Measurements from ENCODE around the gene SLC26A1. TPM values are rescaled to one million over a fixed set of nuclear protein-coding genes. Genes with fewer than 3 reads are reported as not detected.

Gene SLC26A1
- total RNA-seq, 1 donor from 2014 or later, result 2.9 TPM

DNA sequence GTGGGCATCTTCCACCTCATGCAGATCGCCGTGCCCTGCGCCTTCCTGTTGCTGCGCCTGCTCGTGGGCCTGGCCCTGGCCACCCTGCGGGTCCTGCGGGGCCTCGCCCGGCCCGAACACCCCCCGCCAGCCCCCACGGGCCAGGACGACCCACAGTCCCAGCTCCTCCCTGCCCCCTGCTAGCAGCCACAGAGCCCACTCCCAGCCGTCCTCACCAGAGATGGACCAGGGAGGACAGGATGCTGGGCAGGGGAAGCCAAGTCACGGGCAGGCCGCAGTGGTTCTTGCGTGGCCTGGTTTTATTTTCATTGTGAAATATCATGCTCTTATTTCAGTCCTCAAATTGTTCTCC, 34.9 kb downstream of the SLC26A1 start:
- Histone ChIP-seq H3K9me3 (no peaks in the 10 kb centered on the region), H3K4me1 (peaks cover 15% of the 10 kb centered on the region), H3K36me3 (peaks cover 0 to 42% of the 10 kb centered on the region in 2 donors), H3K27me3 (no peaks in the 10 kb centered on the region), H3K4me3 (no peak overlapping the region), H3K27ac (no peak overlapping the region)
- intact Hi-C loops (cut with DNase I), result no loop called here
- no peak for DNase-seq (ENCODE audit: extremely low spot score in 2 of 2)
- TF ChIP-seq, protein P1, sequence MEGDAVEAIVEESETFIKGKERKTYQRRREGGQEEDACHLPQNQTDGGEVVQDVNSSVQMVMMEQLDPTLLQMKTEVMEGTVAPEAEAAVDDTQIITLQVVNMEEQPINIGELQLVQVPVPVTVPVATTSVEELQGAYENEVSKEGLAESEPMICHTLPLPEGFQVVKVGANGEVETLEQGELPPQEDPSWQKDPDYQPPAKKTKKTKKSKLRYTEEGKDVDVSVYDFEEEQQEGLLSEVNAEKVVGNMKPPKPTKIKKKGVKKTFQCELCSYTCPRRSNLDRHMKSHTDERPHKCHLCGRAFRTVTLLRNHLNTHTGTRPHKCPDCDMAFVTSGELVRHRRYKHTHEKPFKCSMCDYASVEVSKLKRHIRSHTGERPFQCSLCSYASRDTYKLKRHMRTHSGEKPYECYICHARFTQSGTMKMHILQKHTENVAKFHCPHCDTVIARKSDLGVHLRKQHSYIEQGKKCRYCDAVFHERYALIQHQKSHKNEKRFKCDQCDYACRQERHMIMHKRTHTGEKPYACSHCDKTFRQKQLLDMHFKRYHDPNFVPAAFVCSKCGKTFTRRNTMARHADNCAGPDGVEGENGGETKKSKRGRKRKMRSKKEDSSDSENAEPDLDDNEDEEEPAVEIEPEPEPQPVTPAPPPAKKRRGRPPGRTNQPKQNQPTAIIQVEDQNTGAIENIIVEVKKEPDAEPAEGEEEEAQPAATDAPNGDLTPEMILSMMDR (IDR thresholded peaks at IDR 0.05), result no peak
- TF ChIP-seq POLR2AphosphoS5 (IDR thresholded peaks at IDR 0.05; ENCODE audit: insufficient read depth in 1 of 2, low read depth in 1 of 2) (no peak), POLR2A (IDR thresholded peaks at IDR 0.05) (no peak)

DNA sequence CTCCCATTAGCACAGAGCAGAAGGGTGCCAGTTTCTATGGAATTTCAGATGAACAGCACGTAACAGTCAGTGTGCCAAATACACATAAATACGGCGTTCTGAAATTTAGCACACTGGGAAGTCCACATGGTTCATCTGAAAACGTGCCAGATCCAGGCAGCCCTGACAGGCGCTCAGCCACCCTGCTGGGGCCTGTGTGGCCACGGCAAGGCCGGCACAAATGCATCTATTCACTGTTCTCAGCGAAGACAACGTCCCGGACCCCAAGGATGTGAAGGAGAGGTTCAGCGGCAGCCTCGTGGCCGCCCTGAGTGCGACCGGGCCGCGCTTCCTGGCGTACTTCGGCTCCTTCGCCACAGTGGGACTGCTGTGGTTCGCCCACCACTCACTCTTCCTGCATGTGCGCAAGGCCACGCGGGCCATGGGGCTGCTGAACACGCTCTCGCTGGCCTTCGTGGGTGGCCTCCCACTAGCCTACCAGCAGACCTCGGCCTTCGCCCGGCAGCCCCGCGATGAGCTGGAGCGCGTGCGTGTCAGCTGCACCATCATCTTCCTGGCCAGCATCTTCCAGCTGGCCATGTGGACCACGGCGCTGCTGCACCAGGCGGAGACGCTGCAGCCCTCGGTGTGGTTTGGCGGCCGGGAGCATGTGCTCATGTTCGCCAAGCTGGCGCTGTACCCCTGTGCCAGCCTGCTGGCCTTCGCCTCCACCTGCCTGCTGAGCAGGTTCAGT, 35.5 kb downstream of the SLC26A1 start:
- Histone ChIP-seq H3K27ac (no peak overlapping the region), H3K4me3 (no peak overlapping the region), H3K4me1 (peaks cover 10% of the 10 kb centered on the region), H3K36me3 (peaks cover 0 to 38% of the 10 kb centered on the region in 2 donors), H3K9me3 (no peaks in the 10 kb centered on the region), H3K27me3 (no peaks in the 10 kb centered on the region)
- DNase-seq (ENCODE audit: extremely low spot score in 2 of 2), result no peak
- TF ChIP-seq POLR2AphosphoS5 (IDR thresholded peaks at IDR 0.05; ENCODE audit: insufficient read depth in 1 of 2, low read depth in 1 of 2), result no peak
- intact Hi-C loops (cut with DNase I), result no loop called here

DNA sequence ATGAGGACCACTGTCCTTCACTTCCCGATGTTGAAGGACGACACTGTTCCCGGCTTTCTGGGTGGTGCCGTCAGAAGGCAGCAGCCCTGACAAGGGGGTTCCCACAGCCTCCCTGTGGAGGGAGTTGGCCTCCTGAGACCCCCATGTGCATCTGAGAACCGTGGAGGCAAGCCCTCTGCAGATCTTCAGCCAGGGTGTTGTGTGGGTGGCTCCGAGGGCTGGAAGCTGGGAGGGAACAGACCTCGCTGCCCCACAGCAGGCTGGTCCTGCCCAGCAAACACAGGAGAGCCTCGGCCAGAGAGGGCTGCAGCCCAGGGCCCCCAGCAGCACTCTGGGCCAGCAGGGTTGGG, 36.0 kb downstream of the SLC26A1 start:
- no peak for DNase-seq (ENCODE audit: extremely low spot score in 2 of 2)
- TF ChIP-seq POLR2A (IDR thresholded peaks at IDR 0.05) (no peak), POLR2AphosphoS5 (IDR thresholded peaks at IDR 0.05; ENCODE audit: insufficient read depth in 1 of 2, low read depth in 1 of 2) (no peak)
- TF ChIP-seq, protein P1 (IDR thresholded peaks at IDR 0.05), result no peak
- no peaks in the 10 kb centered on the region for H3K27me3 ChIP-seq
- H3K9me3 ChIP-seq, result no peaks in the 10 kb centered on the region
- no peak overlapping the region for H3K27ac ChIP-seq
- intact Hi-C loops (cut with DNase I), result no loop called here
- H3K4me1 ChIP-seq, result peaks cover 5% of the 10 kb centered on the region
- H3K36me3 ChIP-seq, result peaks cover 0 to 33% of the 10 kb centered on the region in 2 donors
- H3K4me3 ChIP-seq, result no peak overlapping the region

DNA sequence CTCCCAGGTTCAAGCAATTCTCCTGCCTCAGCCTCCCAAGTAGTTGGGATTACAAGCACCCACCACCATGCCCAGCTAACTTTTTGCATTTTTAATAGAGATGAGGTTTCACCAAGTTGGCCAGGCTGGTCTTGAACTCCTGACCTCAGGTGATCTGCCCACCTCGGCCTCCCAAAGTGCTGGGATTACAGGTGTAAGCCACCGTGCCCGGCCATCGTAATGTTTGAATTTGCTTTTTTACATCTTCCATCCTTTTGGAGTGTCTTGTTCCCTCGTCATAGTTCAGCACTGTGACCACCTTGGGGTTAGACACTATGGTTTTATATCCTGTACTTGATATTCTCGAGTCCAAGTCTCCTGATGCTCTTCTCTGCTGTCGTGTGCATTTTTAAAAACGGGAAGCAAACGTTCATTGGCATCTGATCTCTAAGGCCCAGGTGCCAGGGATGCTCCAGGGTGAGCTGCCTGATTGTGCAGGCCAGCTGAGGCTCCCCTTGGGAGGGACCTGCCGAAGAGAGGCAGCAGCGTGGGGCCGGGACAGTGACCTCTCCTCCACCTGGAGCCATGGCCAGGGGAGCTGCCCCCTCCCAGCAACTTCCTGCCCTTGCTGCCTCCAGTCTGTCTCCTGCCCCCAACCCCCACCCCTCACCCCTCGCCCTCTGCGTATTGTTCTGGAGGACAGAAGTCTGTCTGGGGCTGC, 36.5 kb downstream of the SLC26A1 start:
- no peak for DNase-seq (ENCODE audit: extremely low spot score in 2 of 2)
- intact Hi-C loops (cut with DNase I), result no loop called here
- H3K36me3 ChIP-seq, result peaks cover 0 to 27% of the 10 kb centered on the region in 2 donors
- H3K9me3 ChIP-seq, result no peaks in the 10 kb centered on the region
- no peak overlapping the region for H3K4me3 ChIP-seq
- no peak overlapping the region for H3K27ac ChIP-seq
- H3K27me3 ChIP-seq, result no peaks in the 10 kb centered on the region
- H3K4me1 ChIP-seq, result no peaks in the 10 kb centered on the region
- TF ChIP-seq POLR2A (IDR thresholded peaks at IDR 0.05), result no peak
- TF ChIP-seq POLR2AphosphoS5 (IDR thresholded peaks at IDR 0.05; ENCODE audit: insufficient read depth in 1 of 2, low read depth in 1 of 2), result no peak
- TF ChIP-seq, protein P1 (IDR thresholded peaks at IDR 0.05), result no peak

DNA sequence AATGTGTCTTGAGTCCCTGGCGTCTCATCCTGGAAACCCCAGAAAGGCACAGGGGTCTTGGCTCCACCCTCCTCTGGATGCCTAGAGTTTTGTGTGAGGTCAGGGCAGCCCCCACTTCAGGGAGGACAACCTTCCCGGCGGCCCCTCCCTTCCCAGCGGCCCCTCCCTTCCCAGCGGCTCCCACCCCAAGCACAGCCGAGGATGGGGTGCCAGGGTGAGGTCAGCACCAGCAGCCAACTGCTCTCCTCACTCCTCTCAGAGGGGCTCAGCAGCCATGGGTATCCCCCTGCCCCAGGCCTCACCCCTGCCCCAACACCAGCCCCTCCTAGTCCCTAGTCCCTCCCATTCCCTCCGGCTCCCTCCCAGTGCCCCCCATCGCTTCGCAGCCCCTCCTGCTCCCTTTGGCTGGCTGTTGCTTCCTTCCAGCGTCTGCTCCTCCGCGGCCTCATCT, 37.2 kb downstream of the SLC26A1 start:
- no peak for DNase-seq (ENCODE audit: extremely low spot score in 2 of 2)

More for the DNA sequence above, 37.2 kb downstream of the SLC26A1 start:
- intact Hi-C loops (cut with DNase I), result no loop called here
- Histone ChIP-seq H3K4me3 (no peak overlapping the region), H3K36me3 (peaks cover 0 to 23% of the 10 kb centered on the region in 2 donors), H3K4me1 (no peaks in the 10 kb centered on the region), H3K9me3 (no peaks in the 10 kb centered on the region), H3K27me3 (no peaks in the 10 kb centered on the region), H3K27ac (no peak overlapping the region)
- no peak for TF ChIP-seq POLR2A (IDR thresholded peaks at IDR 0.05)
- no peak for TF ChIP-seq POLR2AphosphoS5 (IDR thresholded peaks at IDR 0.05; ENCODE audit: insufficient read depth in 1 of 2, low read depth in 1 of 2)
- TF ChIP-seq, protein P1 (IDR thresholded peaks at IDR 0.05), result no peak
